Hepatocyte (in vitro differentiated cells): ENCODE measurements around the gene TMEFF1. TPM values are rescaled to one million over a fixed set of nuclear protein-coding genes. Genes with fewer than 3 reads are reported as not detected.

Experiments
- DNase-seq: peaks from one replicate; pipeline ENCODE4 v3.0.0-alpha.2; 2016; ENCODE audit warnings: low spot score
- H2AFZ ChIP-seq: fragments of 200-600 bp; sonication (generic); 2 replicates; pipeline ENCODE4 v1.6.0; 2016; ENCODE audit warnings: antibody characterized with exemption, mild to moderate bottlenecking
- H3K27ac ChIP-seq: fragments of 200-600 bp; sonication (generic); 2 replicates; pipeline ENCODE4 v1.5.1; 2016; ENCODE audit warnings: mild to moderate bottlenecking
- H3K27me3 ChIP-seq: fragments of 200-600 bp; sonication (generic); 2 replicates; pipeline ENCODE4 v1.6.1; 2016
- H3K36me3 ChIP-seq: fragments of 200-600 bp; sonication (generic); replicated peaks from 2 replicates; pipeline ENCODE4 v1.5.1; 2016; ENCODE audit warnings: low read depth; ENCODE audit not compliant: insufficient read depth
- H3K4me1 ChIP-seq: fragments of 200-600 bp; sonication (generic); 2 replicates; pipeline ENCODE4 v1.5.1; 2016; ENCODE audit warnings: mild to moderate bottlenecking, moderate library complexity; ENCODE audit not compliant: insufficient read depth
- H3K4me2 ChIP-seq: fragments of 200-600 bp; sonication (generic); 2 replicates; pipeline ENCODE4 v1.6.0; 2016
- H3K4me3 ChIP-seq: fragments of 200-600 bp; sonication (generic); 2 replicates; pipeline ENCODE4 v1.5.1; 2016; ENCODE audit warnings: mild to moderate bottlenecking
- H3K79me2 ChIP-seq: fragments of 200-600 bp; sonication (generic); 2 replicates; pipeline ENCODE4 v1.6.0; 2017; ENCODE audit warnings: mild to moderate bottlenecking
- H3K9me2 ChIP-seq: fragments of 200-600 bp; sonication (generic); replicated peaks from 2 replicates; pipeline ENCODE4 v1.6.0; 2017; ENCODE audit warnings: mild to moderate bottlenecking; ENCODE audit not compliant: insufficient read depth
- H3K9me3 ChIP-seq: fragments of 200-600 bp; sonication (generic); 2 replicates; pipeline ENCODE4 v1.5.1; 2016; ENCODE audit warnings: low read depth, mild to moderate bottlenecking
- H4K20me1 ChIP-seq: fragments of 200-600 bp; sonication (generic); 2 replicates; pipeline ENCODE4 v1.6.0; 2016; ENCODE audit warnings: mild to moderate bottlenecking; ENCODE audit not compliant: insufficient read depth, poor library complexity, severe bottlenecking
- CTCF ChIP-seq: fragments of 200-600 bp; sonication (generic); IDR thresholded peaks from 2 replicates; pipeline ENCODE4 v1.5.1; 2016; ENCODE audit warnings: antibody characterized with exemption, mild to moderate bottlenecking; ENCODE audit not compliant: poor library complexity
- EZH2 ChIP-seq: fragments of 200-600 bp; sonication (generic); IDR thresholded peaks from 2 replicates; pipeline ENCODE4 v1.6.1; 2016; ENCODE audit warnings: antibody characterized with exemption, mild to moderate bottlenecking, borderline replicate concordance
- EZH2phosphoT487 ChIP-seq: fragments of 200-600 bp; sonication (generic); IDR thresholded peaks from one replicate; pipeline ENCODE4 v1.6.1; 2018; ENCODE audit warnings: antibody characterized with exemption, mild to moderate bottlenecking, low read depth, moderate library complexity; ENCODE audit not compliant: unreplicated experiment, severe bottlenecking
- WGBS: methylation state at CpG from one replicate; pipeline ENCODE4 v1.1.6; 2016; ENCODE audit warnings: low lambda C conversion rate; ENCODE audit errors: missing lambda C conversion rate; 5-methylcytosine and 5-hydroxymethylcytosine counted together
- polyA plus RNA-seq: library from polyadenylated mRNA; unstranded; fragments of >200 nt; fragmentation: Nextera tagmentation; extraction: Ambion mirVana; gene quantifications from 2 replicates; pipeline ENCODE4 v1.2.1, GENCODE V29; 2016
- total RNA-seq: library from RNA; depleted of rRNA; stranded (reverse); fragments of >200 nt; gene quantifications from 2 replicates; pipeline ENCODE4 v1.2.3, GENCODE V29; 2014

Gene TMEFF1
- total and polyA plus RNA-seq, 2 experiments from 2014 or later, result 5.9 to 8.7 TPM

GRCh38 chr9:100465761-100466160, 7.2 kb upstream of the TMEFF1 start:
- H3K27ac ChIP-seq, result no peak overlapping the region
- H3K36me3 ChIP-seq, result no peaks in the 10 kb centered on the region
- no peak overlapping the region for H3K4me2 ChIP-seq
- H3K27me3 ChIP-seq, result no peaks in the 10 kb centered on the region
- WGBS, result 100% methylated on average over 1 of the region's 1 CpG
- DNase-seq, result no peak
- no peak overlapping the region for H3K4me3 ChIP-seq
- no peaks in the 10 kb centered on the region for H3K9me2 ChIP-seq
- no peaks in the 10 kb centered on the region for H3K79me2 ChIP-seq
- H4K20me1 ChIP-seq, result no peaks in the 10 kb centered on the region
- no peak overlapping the region for H2AFZ ChIP-seq
- no peak for TF ChIP-seq EZH2phosphoT487
- no peak for TF ChIP-seq EZH2
- no peak for TF ChIP-seq CTCF
- no peaks in the 10 kb centered on the region for H3K9me3 ChIP-seq
- peaks cover 4% of the 10 kb centered on the region for H3K4me1 ChIP-seq

- H3K4me2 ChIP-seq, result no peak overlapping the region
- TF ChIP-seq CTCF (no peak), EZH2 (no peak), EZH2phosphoT487 (no peak)
- H3K9me3 ChIP-seq, result no peaks in the 10 kb centered on the region
- H3K9me2 ChIP-seq, result no peaks in the 10 kb centered on the region
- no peaks in the 10 kb centered on the region for H4K20me1 ChIP-seq
- no peak overlapping the region for H3K27ac ChIP-seq
- H3K4me1 ChIP-seq, result peaks cover 4% of the 10 kb centered on the region
- no peak overlapping the region for H2AFZ ChIP-seq
- no peak overlapping the region for H3K4me3 ChIP-seq
- no peaks in the 10 kb centered on the region for H3K79me2 ChIP-seq
- 100% methylated on average over 2 of the region's 2 CpGs for WGBS
- H3K27me3 ChIP-seq, result no peaks in the 10 kb centered on the region
- DNase-seq, result no peak
- no peaks in the 10 kb centered on the region for H3K36me3 ChIP-seq
Observed at GRCh38 chr9:100466171-100466828, 6.6 kb upstream of the TMEFF1 start.

- Histone ChIP-seq H3K9me2 (no peaks in the 10 kb centered on the region), H3K4me1 (peaks cover 4% of the 10 kb centered on the region), H2AFZ (no peak overlapping the region), H3K4me3 (no peak overlapping the region), H3K4me2 (no peak overlapping the region), H4K20me1 (no peaks in the 10 kb centered on the region), H3K9me3 (no peaks in the 10 kb centered on the region), H3K27ac (no peak overlapping the region), H3K79me2 (no peaks in the 10 kb centered on the region), H3K36me3 (no peaks in the 10 kb centered on the region), H3K27me3 (no peaks in the 10 kb centered on the region)
- DNase-seq, result no peak
- TF ChIP-seq CTCF (no peak), EZH2 (no peak), EZH2phosphoT487 (no peak)
- WGBS, result 58% methylated on average over 1 of the region's 1 CpG
Observed at GRCh38 chr9:100466829-100467221, 6.1 kb upstream of the TMEFF1 start.

- H3K9me2 ChIP-seq, result no peaks in the 10 kb centered on the region
- no peaks in the 10 kb centered on the region for H3K27me3 ChIP-seq
- TF ChIP-seq CTCF, result no peak
- TF ChIP-seq EZH2phosphoT487, result no peak
- TF ChIP-seq EZH2, result no peak
- no peak overlapping the region for H3K4me3 ChIP-seq
- H3K36me3 ChIP-seq, result no peaks in the 10 kb centered on the region
- no peak overlapping the region for H3K27ac ChIP-seq
- no peaks in the 10 kb centered on the region for H4K20me1 ChIP-seq
- H2AFZ ChIP-seq, result no peak overlapping the region
- DNase-seq, result no peak
- H3K4me2 ChIP-seq, result no peak overlapping the region
- WGBS, result 95% methylated on average over 6 of the region's 6 CpGs
- H3K4me1 ChIP-seq, result peaks cover 4% of the 10 kb centered on the region
- no peaks in the 10 kb centered on the region for H3K9me3 ChIP-seq
- H3K79me2 ChIP-seq, result no peaks in the 10 kb centered on the region
Observed at GRCh38 chr9:100468041-100468440, 4.9 kb upstream of the TMEFF1 start.
